Uterus (tissue), 2 donors: ENCODE results near the gene SLC38A10.

Source experiments
- CTCF ChIP-seq, 4 experiments: fragments of 200-600 bp in 2 of 4; fragments of 450-650 bp in 2 of 4; sonication (generic) in 2 of 4; IDR thresholded peaks; one replicate each; pipeline ENCODE4 v1.5.1; 2016 to 2019; ENCODE audit warnings: antibody characterized with exemption in 4 of 4, mild to moderate bottlenecking in 2 of 4, moderate library complexity in 1 of 4
- POLR2A ChIP-seq, 2 donors: fragments of 450-650 bp; IDR thresholded peaks; one replicate each; pipeline ENCODE4 v1.6.1; 2016; ENCODE audit warnings: antibody characterized with exemption in 2 of 2, mild to moderate bottlenecking in 1 of 2, moderate library complexity in 1 of 2

- TF ChIP-seq CTCF (IDR thresholded peaks at IDR 0.05) (no peak), POLR2A (IDR thresholded peaks at IDR 0.05) (no peak)
Observed at GRCh38 chr17:81247339-81247990, 47.6 kb downstream of the SLC38A10 start.
